Measurements from ENCODE around the gene SPDYE3. TPM values are rescaled to one million over a fixed set of nuclear protein-coding genes. Genes with fewer than 3 reads are reported as not detected.

SPDYE3 gene
- total and polyA plus RNA-seq, 2 of the 4 experiments (the other 2 are of a cell fraction), result not detected

DNA sequence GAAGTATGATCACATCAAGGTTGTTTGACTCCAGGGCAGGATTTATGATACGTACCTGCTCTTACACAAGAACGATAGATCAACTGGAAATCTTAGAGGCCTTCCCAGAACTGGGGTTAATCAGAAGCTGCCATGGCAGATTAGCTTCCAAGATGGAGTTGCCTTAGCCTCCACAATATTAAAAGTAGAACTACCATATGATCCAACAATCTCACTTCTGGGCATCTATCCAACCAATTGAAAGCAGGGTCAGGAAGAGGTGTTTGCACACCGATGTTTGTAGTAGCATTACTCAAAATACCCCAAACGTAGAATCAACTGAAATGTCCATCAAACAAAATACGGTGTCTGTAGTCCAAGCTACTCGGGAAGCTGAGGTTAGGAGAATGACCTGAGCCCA is 57.0 kb downstream of the SPDYE3 start:
- ATAC-seq (ENCODE audit: low read depth) (no peak), DNase-seq (no peak)
- Histone ChIP-seq H3K18ac (ENCODE audit: low read depth, low read length) (no peak overlapping the region), H2AFZ (replicated peaks; ENCODE audit: low read length, poor library complexity) (no peak overlapping the region), H3K4ac (ENCODE audit: low read depth, low read length) (no peak overlapping the region), H3K27me3 (ENCODE audit: control insufficient read depth, insufficient read depth, low read length) (no peaks in the 10 kb centered on the region), H3K79me1 (ENCODE audit: low read depth in 1 of 2, low read length in 2 of 2) (no peaks in the 10 kb centered on the region; a peak in 1 of 4 replicates), H4K91ac (ENCODE audit: insufficient read depth, low read depth, low read length) (no peak overlapping the region), H4K20me1 (ENCODE audit: insufficient read depth, low read length) (no peaks in the 10 kb centered on the region), H2AK9ac (replicated peaks; ENCODE audit: low read depth, low read length, poor library complexity) (no peak overlapping the region), H3K27ac (ENCODE audit: insufficient read depth, low read length) (no peak overlapping the region), H2BK5ac (ENCODE audit: low read depth, low read length, poor library complexity, severe bottlenecking) (no peak overlapping the region), H3K9me1 (ENCODE audit: insufficient read depth, low read length) (0 out of 2 replicates have a peak, but pooled peaks cover 3% of the 10 kb centered on the region), H3K14ac (replicated peaks; ENCODE audit: low read depth, low read length) (no peak overlapping the region), H3K56ac (ENCODE audit: extremely low read depth, insufficient read depth, low read length) (no peak overlapping the region), H3K4me2 (ENCODE audit: low read depth, low read length) (no peak overlapping the region), H4K8ac (ENCODE audit: low read depth in 2 of 2, low read length in 2 of 2) (no peak overlapping the region), H4K5ac (ENCODE audit: low read depth, low read length) (no peak overlapping the region), H2BK20ac (ENCODE audit: low read depth, low read length) (no peak overlapping the region), H3K4me1 (ENCODE audit: control insufficient read depth, insufficient read depth, low read length) (no peaks in the 10 kb centered on the region), H2AK5ac (ENCODE audit: low read depth, low read length) (no peak overlapping the region), H3K4me3 (ENCODE audit: insufficient read depth, low read depth, low read length) (no peak overlapping the region), H2BK15ac (ENCODE audit: low read depth, low read length) (no peak overlapping the region), H3K9me3 (ENCODE audit: control insufficient read depth, insufficient read depth, low read length) (no peaks in the 10 kb centered on the region), H3K23ac (ENCODE audit: low read depth, low read length) (no peak overlapping the region), H3K9ac (ENCODE audit: low read depth, low read length) (no peak overlapping the region), H3K36me3 (ENCODE audit: control insufficient read depth, insufficient read depth, low read length) (peaks cover 27% of the 10 kb centered on the region), H2BK120ac (ENCODE audit: low read depth, low read length) (no peak overlapping the region)
- ChIA-PET CTCF (no interaction called here), POLR2A (ENCODE audit: unreplicated experiment) (no interaction called here)
- BruUV-seq (replicated peaks), result TSS peak; percentile 26
- no peak for TF ChIP-seq MXI1 (IDR thresholded peaks at IDR 0.05; ENCODE audit: borderline replicate concordance, low read depth, low read length)
- TF ChIP-seq CHD1 (IDR thresholded peaks at IDR 0.05; ENCODE audit: low read depth, low read length), result no peak
- TF ChIP-seq, protein P1, sequence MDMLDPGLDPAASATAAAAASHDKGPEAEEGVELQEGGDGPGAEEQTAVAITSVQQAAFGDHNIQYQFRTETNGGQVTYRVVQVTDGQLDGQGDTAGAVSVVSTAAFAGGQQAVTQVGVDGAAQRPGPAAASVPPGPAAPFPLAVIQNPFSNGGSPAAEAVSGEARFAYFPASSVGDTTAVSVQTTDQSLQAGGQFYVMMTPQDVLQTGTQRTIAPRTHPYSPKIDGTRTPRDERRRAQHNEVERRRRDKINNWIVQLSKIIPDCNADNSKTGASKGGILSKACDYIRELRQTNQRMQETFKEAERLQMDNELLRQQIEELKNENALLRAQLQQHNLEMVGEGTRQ (IDR thresholded peaks at IDR 0.05; ENCODE audit: low read depth, low read length), result no peak
- TF ChIP-seq, protein P2, sequence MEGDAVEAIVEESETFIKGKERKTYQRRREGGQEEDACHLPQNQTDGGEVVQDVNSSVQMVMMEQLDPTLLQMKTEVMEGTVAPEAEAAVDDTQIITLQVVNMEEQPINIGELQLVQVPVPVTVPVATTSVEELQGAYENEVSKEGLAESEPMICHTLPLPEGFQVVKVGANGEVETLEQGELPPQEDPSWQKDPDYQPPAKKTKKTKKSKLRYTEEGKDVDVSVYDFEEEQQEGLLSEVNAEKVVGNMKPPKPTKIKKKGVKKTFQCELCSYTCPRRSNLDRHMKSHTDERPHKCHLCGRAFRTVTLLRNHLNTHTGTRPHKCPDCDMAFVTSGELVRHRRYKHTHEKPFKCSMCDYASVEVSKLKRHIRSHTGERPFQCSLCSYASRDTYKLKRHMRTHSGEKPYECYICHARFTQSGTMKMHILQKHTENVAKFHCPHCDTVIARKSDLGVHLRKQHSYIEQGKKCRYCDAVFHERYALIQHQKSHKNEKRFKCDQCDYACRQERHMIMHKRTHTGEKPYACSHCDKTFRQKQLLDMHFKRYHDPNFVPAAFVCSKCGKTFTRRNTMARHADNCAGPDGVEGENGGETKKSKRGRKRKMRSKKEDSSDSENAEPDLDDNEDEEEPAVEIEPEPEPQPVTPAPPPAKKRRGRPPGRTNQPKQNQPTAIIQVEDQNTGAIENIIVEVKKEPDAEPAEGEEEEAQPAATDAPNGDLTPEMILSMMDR (conservative IDR thresholded peaks at IDR 0.05; ENCODE audit: low read depth, low read length), result no peak
- no peak for TF ChIP-seq POLR2A (IDR thresholded peaks at IDR 0.05; ENCODE audit: low read depth, low read length)
- TF ChIP-seq RFX5 (IDR thresholded peaks at IDR 0.05; ENCODE audit: low read depth, low read length), result no peak
- TF ChIP-seq SMC3 (IDR thresholded peaks at IDR 0.05; ENCODE audit: low read depth, low read length), result no peak
- no peak for TF ChIP-seq NFE2L2 (IDR thresholded peaks at IDR 0.05; ENCODE audit: low read depth, low read length)
- no peak for TF ChIP-seq MAZ (IDR thresholded peaks at IDR 0.05; ENCODE audit: borderline replicate concordance, low read depth, low read length)
- TF ChIP-seq FOS (IDR thresholded peaks at IDR 0.05; ENCODE audit: low read depth, low read length), result no peak
- TF ChIP-seq RCOR1 (IDR thresholded peaks at IDR 0.05; ENCODE audit: insufficient replicate concordance, low read length), result no peak
- TF ChIP-seq, protein P3, sequence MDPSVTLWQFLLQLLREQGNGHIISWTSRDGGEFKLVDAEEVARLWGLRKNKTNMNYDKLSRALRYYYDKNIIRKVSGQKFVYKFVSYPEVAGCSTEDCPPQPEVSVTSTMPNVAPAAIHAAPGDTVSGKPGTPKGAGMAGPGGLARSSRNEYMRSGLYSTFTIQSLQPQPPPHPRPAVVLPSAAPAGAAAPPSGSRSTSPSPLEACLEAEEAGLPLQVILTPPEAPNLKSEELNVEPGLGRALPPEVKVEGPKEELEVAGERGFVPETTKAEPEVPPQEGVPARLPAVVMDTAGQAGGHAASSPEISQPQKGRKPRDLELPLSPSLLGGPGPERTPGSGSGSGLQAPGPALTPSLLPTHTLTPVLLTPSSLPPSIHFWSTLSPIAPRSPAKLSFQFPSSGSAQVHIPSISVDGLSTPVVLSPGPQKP (IDR thresholded peaks at IDR 0.05; ENCODE audit: borderline replicate concordance, low read depth, low read length), result no peak
- TF ChIP-seq BHLHE40 (IDR thresholded peaks at IDR 0.05; ENCODE audit: low read depth, low read length), result no peak
- no peak for TF ChIP-seq MAFK (IDR thresholded peaks at IDR 0.05; ENCODE audit: low read depth, low read length)
- TF ChIP-seq CEBPB (IDR thresholded peaks at IDR 0.05; ENCODE audit: low read depth, low read length), result no peak
- no peak for TF ChIP-seq RAD21 (IDR thresholded peaks at IDR 0.05; ENCODE audit: low read length)
- WGBS, 2 experiments (ENCODE audit: extremely low coverage in 2 of 2, insufficient read length in 1 of 2), result no CpG with 5 or more reads among the region's 6 CpGs
- in situ Hi-C loops (cut with MboI; ENCODE audit: low sequenced_read_pairs) (no loop called here), intact Hi-C loops (cut with micrococcal nuclease) (no loop called here), dilution Hi-C loops (cut with HindIII; ENCODE audit: low sequenced_read_pairs, unreplicated experiment) (no loop called here)
